Vagina (tissue), 2 donors: ENCODE measurements around the gene CAVIN3.

Experiments used
- POLR2A ChIP-seq, 2 donors: fragments of 450-650 bp; IDR thresholded peaks; one replicate each; pipeline ENCODE4 v1.6.1; 2017; ENCODE audit warnings: antibody characterized with exemption in 2 of 2, mild to moderate bottlenecking in 2 of 2, moderate library complexity in 2 of 2
- POLR2AphosphoS5 ChIP-seq, 2 donors: sonication (generic); formaldehyde crosslinking; IDR thresholded peaks; one replicate each; pipeline ENCODE4 v1.9.0; 2017; ENCODE audit warnings: antibody characterized with exemption in 2 of 2, mild to moderate bottlenecking in 2 of 2, low read depth in 1 of 2; ENCODE audit not compliant: insufficient read depth in 1 of 2
- TF ChIP-seq, protein P1 (sequence below), 3 experiments: fragments of 450-650 bp in 2 of 3; fragments of 200-600 bp in 1 of 3; sonication (generic) in 1 of 3; IDR thresholded peaks; one replicate each; pipeline ENCODE4 v1.5.1; 2017 to 2019; ENCODE audit warnings: antibody characterized with exemption in 3 of 3, mild to moderate bottlenecking in 2 of 3, moderate library complexity in 2 of 3

DNA sequence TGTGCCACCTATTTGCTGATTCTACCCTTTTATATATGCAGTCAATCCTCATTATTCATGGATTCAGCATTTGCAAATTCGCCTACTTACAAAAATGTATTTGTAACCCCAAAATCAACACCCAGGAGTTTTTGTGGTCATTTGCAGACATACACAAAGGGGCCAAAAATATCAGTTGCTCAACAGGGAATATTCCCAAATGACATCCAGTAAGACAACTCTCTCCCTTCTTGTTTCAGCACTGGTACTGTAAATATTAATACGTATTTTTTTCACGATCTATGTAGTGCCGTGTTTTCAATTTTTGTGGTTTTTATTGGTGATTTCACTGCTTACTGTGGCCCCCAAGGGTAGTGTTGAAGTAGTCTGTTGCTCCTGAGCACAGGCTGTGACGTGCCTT lies 11.8 kb upstream of the CAVIN3 start:
- TF ChIP-seq, protein P1, sequence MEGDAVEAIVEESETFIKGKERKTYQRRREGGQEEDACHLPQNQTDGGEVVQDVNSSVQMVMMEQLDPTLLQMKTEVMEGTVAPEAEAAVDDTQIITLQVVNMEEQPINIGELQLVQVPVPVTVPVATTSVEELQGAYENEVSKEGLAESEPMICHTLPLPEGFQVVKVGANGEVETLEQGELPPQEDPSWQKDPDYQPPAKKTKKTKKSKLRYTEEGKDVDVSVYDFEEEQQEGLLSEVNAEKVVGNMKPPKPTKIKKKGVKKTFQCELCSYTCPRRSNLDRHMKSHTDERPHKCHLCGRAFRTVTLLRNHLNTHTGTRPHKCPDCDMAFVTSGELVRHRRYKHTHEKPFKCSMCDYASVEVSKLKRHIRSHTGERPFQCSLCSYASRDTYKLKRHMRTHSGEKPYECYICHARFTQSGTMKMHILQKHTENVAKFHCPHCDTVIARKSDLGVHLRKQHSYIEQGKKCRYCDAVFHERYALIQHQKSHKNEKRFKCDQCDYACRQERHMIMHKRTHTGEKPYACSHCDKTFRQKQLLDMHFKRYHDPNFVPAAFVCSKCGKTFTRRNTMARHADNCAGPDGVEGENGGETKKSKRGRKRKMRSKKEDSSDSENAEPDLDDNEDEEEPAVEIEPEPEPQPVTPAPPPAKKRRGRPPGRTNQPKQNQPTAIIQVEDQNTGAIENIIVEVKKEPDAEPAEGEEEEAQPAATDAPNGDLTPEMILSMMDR (IDR thresholded peaks at IDR 0.05) = no peak
- no peak for TF ChIP-seq POLR2A (IDR thresholded peaks at IDR 0.05)
- no peak for TF ChIP-seq POLR2AphosphoS5 (IDR thresholded peaks at IDR 0.05; ENCODE audit: insufficient read depth in 1 of 2, low read depth in 1 of 2)
